ENCODE data around the gene DLGAP5.

Gene DLGAP5

DNA sequence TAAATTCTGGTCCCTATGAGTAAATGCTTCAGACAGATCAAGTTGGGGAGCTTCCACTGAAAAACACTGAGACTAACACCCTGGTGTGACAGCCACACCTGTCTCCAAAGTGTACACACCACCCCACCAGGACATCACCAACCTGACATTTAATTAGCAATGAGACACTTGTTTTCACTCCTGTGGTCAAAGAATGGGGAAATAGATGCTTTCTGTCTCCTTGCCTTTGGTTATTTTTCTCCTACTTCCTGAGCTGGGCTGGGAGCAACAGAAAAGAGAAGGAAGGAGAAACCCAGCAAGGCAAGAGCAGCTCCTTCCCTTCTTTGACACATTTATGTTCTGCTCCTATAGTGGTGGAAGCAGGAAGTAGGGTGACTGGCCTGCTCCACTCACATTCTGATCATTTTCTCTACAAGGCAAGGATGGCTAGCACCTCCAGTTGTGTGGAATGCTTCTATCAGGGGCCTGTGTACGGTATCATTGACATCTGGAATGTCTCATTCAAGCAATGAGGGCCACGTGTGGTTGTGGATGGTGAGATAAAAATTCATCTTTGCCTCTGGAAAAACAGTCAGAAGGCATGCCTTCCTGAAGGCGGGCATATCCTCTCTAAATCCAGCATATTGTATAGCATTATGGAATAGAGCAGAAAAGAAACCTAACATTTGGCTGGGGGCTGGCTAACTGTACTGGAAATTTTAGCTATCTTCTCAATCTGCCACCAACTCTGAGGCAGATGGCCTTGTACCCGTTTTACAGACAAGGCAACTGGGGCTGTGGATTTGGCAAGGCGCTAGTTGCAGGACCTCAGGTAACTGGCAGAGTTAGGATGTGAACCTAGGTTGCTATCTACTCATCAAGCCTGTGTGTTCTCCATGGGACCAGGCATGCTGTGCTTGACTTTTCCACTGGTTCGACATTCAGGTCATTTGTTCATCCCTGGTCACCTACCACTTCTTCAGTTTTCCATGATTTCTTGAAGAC, 87.1 kb downstream of the DLGAP5 start:
- FAIRE-seq: no peak
- TF ChIP-seq CTCF (IDR thresholded peaks at IDR 0.05; ENCODE audit: insufficient read depth, missing control alignments): no peak
- no peak for DNase-seq (ENCODE audit: insufficient read length, low spot score)

- no peak for TF ChIP-seq CTCF (IDR thresholded peaks at IDR 0.05; ENCODE audit: insufficient read depth, missing control alignments)
- FAIRE-seq (no peak), DNase-seq (ENCODE audit: insufficient read length, low spot score) (no peak)
These were observed 88.3 kb downstream of the DLGAP5 start for GRCh38 chr14:55103005-55103640.

DNA sequence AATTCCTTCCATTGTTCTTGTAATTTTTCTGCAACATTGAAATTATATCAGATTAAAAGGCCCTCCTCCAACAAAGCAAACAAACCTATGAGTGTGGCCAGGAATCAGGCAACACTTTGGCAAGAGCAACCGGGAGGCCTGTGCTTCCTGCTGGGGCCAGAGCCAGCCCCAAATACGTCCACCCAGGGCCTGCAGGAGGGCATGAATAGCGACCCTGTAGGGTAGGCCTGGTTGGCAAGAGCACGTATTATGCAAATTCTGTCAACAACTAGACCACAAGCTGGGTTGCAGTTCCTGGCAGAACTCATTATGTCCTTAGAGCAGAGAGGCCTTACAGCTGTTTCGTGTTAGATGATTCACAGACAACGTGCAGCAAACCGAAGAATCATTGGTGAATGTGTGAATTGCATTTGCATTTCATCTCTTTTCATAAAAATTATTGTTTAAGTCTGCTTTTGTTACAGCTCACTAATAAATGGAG, 89.2 kb downstream of the DLGAP5 start:
- no peak for TF ChIP-seq CTCF (IDR thresholded peaks at IDR 0.05; ENCODE audit: insufficient read depth, missing control alignments)
- FAIRE-seq (no peak), DNase-seq (ENCODE audit: insufficient read length, low spot score) (no peak)

- DNase-seq (ENCODE audit: insufficient read length, low spot score) (no peak), FAIRE-seq (no peak)
- no peak for TF ChIP-seq CTCF (IDR thresholded peaks at IDR 0.05; ENCODE audit: insufficient read depth, missing control alignments)
These were observed 89.7 kb downstream of the DLGAP5 start for GRCh38 chr14:55101698-55102097.

DNA sequence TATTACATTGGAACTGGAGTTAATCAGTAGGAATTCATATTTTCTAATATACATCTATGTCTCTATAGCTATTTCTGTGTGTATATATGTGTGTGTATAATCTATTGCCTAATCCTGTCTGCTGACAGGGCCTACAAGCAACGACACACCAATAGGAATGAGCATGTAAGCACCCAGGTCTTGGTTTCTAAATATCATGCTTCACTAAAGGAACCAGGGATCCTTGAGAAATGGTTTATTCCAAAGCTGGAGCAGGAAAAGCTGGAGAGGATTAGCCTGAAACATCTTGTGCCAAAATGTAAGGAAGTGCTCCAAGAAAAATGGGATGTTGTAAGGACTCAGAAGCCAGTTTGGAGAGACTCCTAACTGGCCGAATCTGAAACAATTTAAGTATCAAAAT, 91.6 kb downstream of the DLGAP5 start:
- DNase-seq (ENCODE audit: insufficient read length, low spot score) (no peak), FAIRE-seq (no peak)
- no peak for TF ChIP-seq CTCF (IDR thresholded peaks at IDR 0.05; ENCODE audit: insufficient read depth, missing control alignments)

GRCh38 chr14:55098561-55098898, 92.9 kb downstream of the DLGAP5 start:
- TF ChIP-seq CTCF (IDR thresholded peaks at IDR 0.05; ENCODE audit: insufficient read depth, missing control alignments): no peak
- DNase-seq (ENCODE audit: insufficient read length, low spot score) (no peak), FAIRE-seq (no peak)
